Sigmoid colon (tissue), 7 donors: ENCODE measurements around the gene ARSJ. TPM values are rescaled to one million over a fixed set of nuclear protein-coding genes. Genes with fewer than 3 reads are reported as not detected.
A peak's percentile ranks its signal among the peaks of the same experiment; 100 is the strongest.

Experiments
- DNase-seq: peaks from one replicate; pipeline ENCODE4 v3.0.0-alpha.2; 2019
- H3K27ac ChIP-seq, 4 donors: fragments of 200-600 bp; sonication (generic); one replicate each; pipeline ENCODE4 v1.5.1; 2016 to 2019; ENCODE audit warnings: mild to moderate bottlenecking in 1 of 4
- H3K27me3 ChIP-seq, 3 donors: fragments of 200-600 bp; sonication (generic); one replicate each; pipeline ENCODE4 v1.5.1; 2019; ENCODE audit warnings: mild to moderate bottlenecking in 1 of 3
- H3K36me3 ChIP-seq, 4 donors: fragments of 200-600 bp; sonication (generic); one replicate each; pipeline ENCODE4 v1.5.1; 2016 to 2019
- H3K4me1 ChIP-seq, 4 donors: fragments of 200-600 bp; sonication (generic); one replicate each; pipeline ENCODE4 v1.5.1; 2017 to 2019
- H3K4me3 ChIP-seq, 4 donors: fragments of 200-600 bp; sonication (generic); one replicate each; pipeline ENCODE4 v1.5.1; 2017 to 2019; ENCODE audit warnings: mild to moderate bottlenecking in 2 of 4, moderate library complexity in 1 of 4
- H3K9me3 ChIP-seq, 4 donors: fragments of 200-600 bp in 3 of 4; sonication (generic) in 3 of 4; one replicate each; pipeline versions ENCODE4 v1.5.1 to v1.6.1; 2013 to 2019
- EP300 ChIP-seq, 4 donors: sonication (generic); formaldehyde crosslinking; IDR thresholded peaks; one replicate each; pipeline ENCODE4 v1.6.1; 2017; ENCODE audit warnings: antibody characterized with exemption in 4 of 4
- POLR2A ChIP-seq, 2 donors: fragments of 450-650 bp; IDR thresholded peaks; one replicate each; pipeline ENCODE4 v1.6.1; 2016; ENCODE audit warnings: antibody characterized with exemption in 2 of 2, mild to moderate bottlenecking in 2 of 2, moderate library complexity in 2 of 2
- POLR2AphosphoS5 ChIP-seq, 4 donors: sonication (generic); formaldehyde crosslinking; IDR thresholded peaks; one replicate each; pipeline ENCODE4 v1.6.1; 2017; ENCODE audit warnings: antibody characterized with exemption in 4 of 4
- whole genome bisulfite sequencing, 2 donors: extraction: QIAGEN DNeasy Blood & Tissue Kit; methylation state at CpG; one replicate each; pipeline ENCODE4 v1.1.7; 2013; 5-methylcytosine and 5-hydroxymethylcytosine counted together
- intact Hi-C: fragments of 100-400 bp; cut with DNase I; formaldehyde crosslinking; loops from one replicate; pipeline ENCODE4 v1.15.1; 2023
- polyA plus RNA-seq, 3 donors: library from polyadenylated mRNA; stranded (reverse); fragments of 200-250 nt; gene quantifications; one replicate each; pipeline ENCODE4 v1.2.3, GENCODE V29; 2013
- total RNA-seq, 4 donors: library from RNA; depleted of rRNA; stranded (reverse); fragments of >200 nt; gene quantifications; one replicate each; pipeline ENCODE4 v1.1.0, GENCODE V29; 2016
- TF ChIP-seq, protein P1 (sequence below), 4 experiments: fragments of 450-650 bp in 3 of 4; fragments of 200-600 bp in 1 of 4; IDR thresholded peaks; one replicate each; pipeline ENCODE4 v1.5.1; 2016 to 2019; ENCODE audit warnings: antibody characterized with exemption in 4 of 4, mild to moderate bottlenecking in 3 of 4, moderate library complexity in 2 of 4
- donor health status: healthy with polysubstance abuse.
- donor health status: Bipolar disorder and iron deficiency.
- donor health status: healthy.

The ARSJ gene
- total RNA-seq (10 to 100 TPM in 2 of 4 donors, 1 to 10 TPM in 2; 7.2 to 11.9 (median 10.1) TPM), polyA plus RNA-seq (1 to 10 TPM in 2 of 3 donors, under 1 TPM in 1; 0.46 to 1.8 (median 1.1) TPM)

DNA sequence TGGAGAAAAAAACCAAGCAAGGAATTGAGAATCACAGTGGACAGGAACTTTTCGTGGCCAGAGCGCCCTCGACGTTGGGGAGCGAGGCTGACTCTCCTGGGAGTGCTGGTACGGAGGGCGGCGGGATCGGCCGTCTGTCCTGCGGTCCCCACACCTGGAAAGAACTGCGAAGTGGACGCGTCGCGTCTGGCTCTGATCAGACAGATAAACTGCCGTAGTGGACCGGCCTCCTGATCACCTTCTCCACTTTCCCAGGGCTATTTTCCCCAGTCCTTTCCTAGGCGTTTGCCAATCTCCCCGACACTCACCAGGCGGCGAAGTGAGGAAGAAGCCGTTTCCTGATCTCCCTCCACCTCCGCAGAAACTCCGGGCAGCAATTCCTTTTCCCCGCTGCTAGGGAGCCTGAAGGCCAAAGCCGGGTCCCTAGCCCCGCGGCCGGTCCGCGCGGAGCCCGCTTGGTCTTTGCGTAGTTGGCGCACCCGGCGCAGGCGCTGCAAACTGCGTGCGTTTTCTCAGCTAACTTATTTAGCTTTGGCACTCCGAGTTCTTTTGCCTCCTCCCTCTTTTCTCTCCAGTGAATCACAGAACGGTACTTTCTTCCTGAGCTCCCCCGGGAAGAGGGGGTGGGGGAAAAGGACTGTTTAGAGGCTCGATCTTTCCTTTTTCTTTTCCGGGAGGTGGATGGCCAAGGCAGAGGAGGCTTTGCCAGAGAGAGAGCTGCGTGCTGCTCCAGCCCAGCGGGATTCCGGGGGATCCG lies at the start of gene ARSJ:
Gene ARSJ (minus strand): TSS at position 500 of the 757 bp plus-strand sequence. CDS start 813 bp downstream, outside the sequence.
- intact Hi-C loops = loop anchor here (10.0 kb wide), 1 partner anchor 585 kb away; no protein-coding TSS in a partner anchor

DNA sequence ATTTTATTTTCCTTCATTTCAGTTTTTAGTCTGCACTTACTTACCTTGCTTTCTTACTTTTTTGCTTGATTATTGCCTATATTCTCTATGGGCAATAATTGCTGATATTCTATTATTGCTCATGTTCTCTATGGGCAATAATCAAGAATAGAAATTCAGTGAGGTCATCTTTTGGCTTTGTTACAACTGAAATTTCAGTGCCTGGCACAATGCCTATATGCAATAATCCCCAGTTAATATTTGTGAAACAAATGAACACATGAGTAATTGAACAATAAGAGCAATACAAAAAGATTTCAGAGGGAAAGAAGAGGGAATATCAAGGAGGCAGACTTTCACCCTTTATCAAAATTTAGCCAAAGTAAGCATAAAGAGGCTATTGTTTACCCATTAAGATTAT lies 48.6 kb upstream of the ARSJ start:
- no peak for DNase-seq
- Histone ChIP-seq H3K27me3 (no peaks in the 10 kb centered on the region), H3K4me3 (no peak overlapping the region), H3K27ac (no peak overlapping the region), H3K4me1 (no peaks in the 10 kb centered on the region), H3K36me3 (no peaks in the 10 kb centered on the region), H3K9me3 (no peaks in the 10 kb centered on the region)
- TF ChIP-seq EP300 (IDR thresholded peaks at IDR 0.05) (no peak), POLR2A (IDR thresholded peaks at IDR 0.05) (no peak), POLR2AphosphoS5 (IDR thresholded peaks at IDR 0.05) (no peak)
- TF ChIP-seq, protein P1, sequence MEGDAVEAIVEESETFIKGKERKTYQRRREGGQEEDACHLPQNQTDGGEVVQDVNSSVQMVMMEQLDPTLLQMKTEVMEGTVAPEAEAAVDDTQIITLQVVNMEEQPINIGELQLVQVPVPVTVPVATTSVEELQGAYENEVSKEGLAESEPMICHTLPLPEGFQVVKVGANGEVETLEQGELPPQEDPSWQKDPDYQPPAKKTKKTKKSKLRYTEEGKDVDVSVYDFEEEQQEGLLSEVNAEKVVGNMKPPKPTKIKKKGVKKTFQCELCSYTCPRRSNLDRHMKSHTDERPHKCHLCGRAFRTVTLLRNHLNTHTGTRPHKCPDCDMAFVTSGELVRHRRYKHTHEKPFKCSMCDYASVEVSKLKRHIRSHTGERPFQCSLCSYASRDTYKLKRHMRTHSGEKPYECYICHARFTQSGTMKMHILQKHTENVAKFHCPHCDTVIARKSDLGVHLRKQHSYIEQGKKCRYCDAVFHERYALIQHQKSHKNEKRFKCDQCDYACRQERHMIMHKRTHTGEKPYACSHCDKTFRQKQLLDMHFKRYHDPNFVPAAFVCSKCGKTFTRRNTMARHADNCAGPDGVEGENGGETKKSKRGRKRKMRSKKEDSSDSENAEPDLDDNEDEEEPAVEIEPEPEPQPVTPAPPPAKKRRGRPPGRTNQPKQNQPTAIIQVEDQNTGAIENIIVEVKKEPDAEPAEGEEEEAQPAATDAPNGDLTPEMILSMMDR (IDR thresholded peaks at IDR 0.05) = no peak
- intact Hi-C loops = no loop called here

More for the DNA sequence above, at the start of gene ARSJ:
- WGBS, 2 donors = 2 to 4% methylated on average over 50 of the region's 50 CpGs
- Histone ChIP-seq H3K36me3 (no peaks in the 10 kb centered on the region), H3K27me3 (no peaks in the 10 kb centered on the region), H3K27ac (peak within 1 kb of the TSS; percentile 86 to 91 (median 89)), H3K4me3 (peak within 1 kb of the TSS; percentile 56 to 81 (median 63)), H3K4me1 (peaks cover 0 to 50% (median 25%) of the 10 kb centered on the region in 4 donors), H3K9me3 (no peaks in the 10 kb centered on the region)
- peak in 1 of 4 donors; percentile 4 for TF ChIP-seq EP300 (IDR thresholded peaks at IDR 0.05)
- peak; percentile 21 to 29 for TF ChIP-seq POLR2A (IDR thresholded peaks at IDR 0.05)
- peak; percentile 49 to 75 (median 72) for TF ChIP-seq POLR2AphosphoS5 (IDR thresholded peaks at IDR 0.05)
- TF ChIP-seq, protein P1 (IDR thresholded peaks at IDR 0.05) = no peak
- peak; percentile 81 for DNase-seq

DNA sequence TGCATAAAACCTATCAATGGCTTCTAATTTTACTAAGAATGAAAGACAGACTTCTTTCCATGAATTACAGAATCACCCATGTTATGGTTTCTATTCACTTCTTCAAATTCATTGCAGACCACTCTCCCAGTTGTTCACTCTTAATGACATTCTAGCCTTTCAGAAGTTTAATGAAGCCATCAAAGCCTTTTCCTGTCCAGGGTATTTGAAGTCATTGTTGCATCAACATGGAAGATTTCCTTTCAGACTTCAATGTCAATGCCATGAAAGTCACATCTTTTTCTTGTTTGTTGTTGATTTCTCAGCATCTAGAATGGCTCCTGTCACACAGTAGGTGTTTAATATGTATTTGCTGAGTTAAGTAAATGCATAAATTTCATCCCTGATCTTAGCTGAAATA lies 48.1 kb upstream of the ARSJ start:
- intact Hi-C loops = no loop called here
- TF ChIP-seq EP300 (IDR thresholded peaks at IDR 0.05) (no peak), POLR2AphosphoS5 (IDR thresholded peaks at IDR 0.05) (no peak), POLR2A (IDR thresholded peaks at IDR 0.05) (no peak)
- TF ChIP-seq, protein P1 (IDR thresholded peaks at IDR 0.05) = no peak
- H3K4me1 ChIP-seq = no peaks in the 10 kb centered on the region
- H3K4me3 ChIP-seq = no peak overlapping the region
- no peak overlapping the region for H3K27ac ChIP-seq
- H3K36me3 ChIP-seq = no peaks in the 10 kb centered on the region
- no peaks in the 10 kb centered on the region for H3K27me3 ChIP-seq
- DNase-seq = no peak
- H3K9me3 ChIP-seq = no peaks in the 10 kb centered on the region

DNA sequence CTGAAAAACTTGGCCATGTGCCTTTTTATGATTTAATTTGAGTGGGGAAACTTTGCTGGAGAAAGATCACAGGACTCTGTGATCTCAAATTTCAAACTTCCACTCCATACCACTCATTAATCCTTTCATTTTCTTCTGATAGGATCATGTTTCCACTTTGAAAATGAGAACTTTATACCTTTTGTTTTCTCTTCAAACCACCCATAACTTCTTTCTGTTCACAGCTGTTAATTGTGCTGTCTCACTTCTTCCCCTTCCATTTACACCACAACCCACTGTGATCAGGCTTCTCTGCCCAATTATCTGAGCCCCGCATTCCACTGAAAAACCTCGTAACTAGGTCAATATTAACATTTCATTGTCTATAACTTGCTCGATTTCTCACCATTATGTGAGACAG lies 47.0 kb upstream of the ARSJ start:
- 89% methylated on average over 3 of the region's 3 CpGs for WGBS, 2 donors
- TF ChIP-seq EP300 (IDR thresholded peaks at IDR 0.05) (no peak), POLR2AphosphoS5 (IDR thresholded peaks at IDR 0.05) (no peak), POLR2A (IDR thresholded peaks at IDR 0.05) (no peak)
- TF ChIP-seq, protein P1 (IDR thresholded peaks at IDR 0.05) = no peak
- intact Hi-C loops = no loop called here
- Histone ChIP-seq H3K36me3 (no peaks in the 10 kb centered on the region), H3K4me1 (no peaks in the 10 kb centered on the region), H3K4me3 (no peak overlapping the region), H3K27ac (no peak overlapping the region), H3K9me3 (no peaks in the 10 kb centered on the region), H3K27me3 (no peaks in the 10 kb centered on the region)
- DNase-seq = no peak
